H1 (cell line): ENCODE data around the gene COPZ2.

Experiments
- ASH2L ChIP-seq: fragments of 200-600, 300-600 bp; sonication (generic); IDR thresholded peaks from one replicate; pipeline ENCODE4 v1.7.1; 2017; ENCODE audit warnings: low read length
- ATF3 ChIP-seq: IDR thresholded peaks from 2 replicates; pipeline ENCODE4 v1.6.1; 2011; ENCODE audit warnings: low read depth, mild to moderate bottlenecking, low read length; ENCODE audit not compliant: insufficient read depth
- BACH1 ChIP-seq: IDR thresholded peaks from 2 replicates; pipeline ENCODE4 v1.6.1; 2012; ENCODE audit warnings: low read length, improper control_type of control experiment
- EZH2 ChIP-seq: fragments of 200-600 bp; sonication (generic); IDR thresholded peaks from 2 replicates; pipeline ENCODE4 v1.7.1; 2012; ENCODE audit warnings: low read depth, mild to moderate bottlenecking, moderate library complexity, low read length, inconsistent platforms; ENCODE audit not compliant: severe bottlenecking
- MAX ChIP-seq: IDR thresholded peaks from 2 replicates; pipeline ENCODE4 v1.6.1; 2012; ENCODE audit warnings: inconsistent platforms
- POLR2A ChIP-seq, 2 experiments: IDR thresholded peaks; 1 replicate in 1 of 2; 2 replicates in 1 of 2; pipeline ENCODE4 v1.6.1; 2011; ENCODE audit warnings: low read depth in 2 of 2, low read length in 2 of 2, mild to moderate bottlenecking in 2 of 2; ENCODE audit errors: control extremely low read depth in 1 of 2
- POU5F1 ChIP-seq: IDR thresholded peaks from 2 replicates; pipeline ENCODE4 v1.6.1; 2011; ENCODE audit warnings: low read depth, mild to moderate bottlenecking, low read length, moderate library complexity
- SRF ChIP-seq: IDR thresholded peaks from 2 replicates; pipeline ENCODE4 v1.6.1; 2011; ENCODE audit warnings: mild to moderate bottlenecking, low read depth, low read length, moderate library complexity
- SUZ12 ChIP-seq: fragments of 200-600 bp; sonication (generic); IDR thresholded peaks from 2 replicates; pipeline ENCODE4 v1.6.1; 2012; ENCODE audit warnings: mild to moderate bottlenecking, inconsistent platforms, low read length, moderate library complexity, mixed read lengths
- TCF12 ChIP-seq: IDR thresholded peaks from 2 replicates; pipeline ENCODE4 v1.6.1; 2011; ENCODE audit warnings: low read depth, mild to moderate bottlenecking, low read length

- TF ChIP-seq POLR2A (IDR thresholded peaks at IDR 0.05; ENCODE audit: control extremely low read depth in 1 of 2, low read depth in 2 of 2, low read length in 2 of 2) (no peak), EZH2 (no peak), ASH2L (no peak), SRF (no peak), POU5F1 (no peak), BACH1 (no peak), MAX (no peak), ATF3 (no peak), SUZ12 (no peak), TCF12 (no peak)
These were observed 28.6 kb upstream of the COPZ2 start for GRCh38 chr17:48066192-48066591.
